SHP77 treated with DMSO at 0.1 percent for 48 hours (cell line): ENCODE data around the gene GPR171.
"Not testable (repeated sequence)": the region's sequence is repeated elsewhere in the genome, so short reads cannot be mapped to it uniquely, and the experiment has no call there.

Experiments used
- DNase-seq: peaks from one replicate; lab custom pipeline; 2025; lab: John Stamatoyannopoulos, UW

GPR171 gene, protein sequence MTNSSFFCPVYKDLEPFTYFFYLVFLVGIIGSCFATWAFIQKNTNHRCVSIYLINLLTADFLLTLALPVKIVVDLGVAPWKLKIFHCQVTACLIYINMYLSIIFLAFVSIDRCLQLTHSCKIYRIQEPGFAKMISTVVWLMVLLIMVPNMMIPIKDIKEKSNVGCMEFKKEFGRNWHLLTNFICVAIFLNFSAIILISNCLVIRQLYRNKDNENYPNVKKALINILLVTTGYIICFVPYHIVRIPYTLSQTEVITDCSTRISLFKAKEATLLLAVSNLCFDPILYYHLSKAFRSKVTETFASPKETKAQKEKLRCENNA

DNA sequence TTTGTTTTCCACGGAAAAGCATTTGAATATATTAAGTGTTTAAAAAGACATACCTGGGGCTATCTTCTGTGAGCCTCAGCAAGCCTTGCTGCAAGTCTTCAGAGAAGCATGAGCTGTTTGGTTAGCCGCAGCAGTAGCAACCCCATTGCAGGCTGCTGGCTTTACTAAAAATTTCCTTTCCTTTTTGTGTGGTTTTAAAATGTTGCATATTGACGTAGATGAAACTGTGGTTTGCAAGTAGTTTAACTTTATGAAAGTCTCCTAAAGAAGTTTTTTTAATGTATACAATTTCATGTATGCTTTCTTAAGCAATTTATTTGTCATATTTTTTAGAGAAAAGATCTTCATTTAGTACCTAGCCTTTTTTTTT is at the start of gene GPR171:
TSS of gene GPR171 (minus strand) at position 166 of the 370 bp plus-strand sequence. CDS start 3,830 bp downstream, outside the sequence.
- no peak for DNase-seq

DNA sequence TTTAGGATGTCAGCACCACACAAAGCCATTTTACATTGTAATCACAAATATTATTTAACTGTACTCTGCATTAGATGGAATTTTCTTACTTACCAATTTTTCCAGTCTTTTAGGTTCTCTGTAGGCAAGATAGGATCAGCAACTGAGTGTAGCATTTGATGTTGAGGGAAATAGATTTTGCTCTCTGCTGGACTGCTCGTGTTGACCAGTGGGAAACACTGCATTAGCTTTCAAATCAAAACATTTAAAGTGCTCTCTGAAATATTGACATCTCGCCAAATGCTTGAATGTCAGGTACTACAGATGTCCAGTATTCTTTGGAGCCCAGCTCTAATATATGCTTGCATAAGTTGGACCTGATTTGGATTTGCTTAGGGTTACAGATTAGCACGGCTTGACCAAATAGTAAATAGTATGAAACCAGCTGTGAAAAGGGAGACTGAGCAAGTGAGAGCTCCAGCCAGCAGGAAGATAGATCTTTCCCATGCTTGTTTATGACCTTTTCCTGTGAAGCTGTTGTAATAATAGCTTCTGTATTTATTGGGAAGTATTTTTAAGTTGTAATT is 45.8 kb upstream of the GPR171 start:
- no peak for DNase-seq

DNA sequence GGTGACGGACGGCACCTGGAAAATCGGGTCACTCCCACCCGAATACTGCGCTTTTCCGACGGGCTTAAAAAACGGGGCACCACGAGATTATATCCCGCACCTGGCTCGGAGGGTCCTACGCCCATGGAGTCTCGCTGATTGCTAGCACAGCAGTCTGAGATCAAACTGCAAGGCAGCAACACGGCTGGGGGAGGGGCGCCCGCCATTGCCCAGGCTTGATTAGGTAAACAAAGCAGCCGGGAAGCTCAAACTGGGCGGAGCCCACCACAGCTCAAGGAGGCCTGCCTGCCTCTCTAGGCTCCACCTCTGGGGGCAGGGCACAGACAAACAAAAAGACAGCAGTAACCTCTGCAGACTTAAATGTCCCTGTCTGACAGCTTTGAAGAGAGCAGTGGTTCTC is 39.0 kb upstream of the GPR171 start:
- DNase-seq = not testable (repeated sequence)

DNA sequence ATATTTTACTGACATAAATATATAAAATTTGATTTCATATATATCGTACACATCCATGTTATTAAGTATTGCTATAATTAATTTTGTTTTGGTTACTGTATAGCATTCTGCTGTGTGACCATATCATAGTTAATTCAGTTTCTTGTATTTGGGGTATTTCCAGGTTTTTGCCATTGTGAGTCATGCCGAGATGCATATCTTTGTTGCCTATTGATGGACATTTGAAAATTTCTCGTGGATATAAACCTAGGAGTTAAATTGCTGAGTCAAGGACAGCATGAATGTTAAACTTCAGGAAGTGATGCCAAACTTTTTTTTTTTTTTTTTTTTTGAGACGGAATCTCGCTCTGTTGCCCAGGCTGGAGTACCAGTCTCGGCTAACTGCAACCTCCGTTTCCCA is 33.7 kb upstream of the GPR171 start:
- DNase-seq = no peak

DNA sequence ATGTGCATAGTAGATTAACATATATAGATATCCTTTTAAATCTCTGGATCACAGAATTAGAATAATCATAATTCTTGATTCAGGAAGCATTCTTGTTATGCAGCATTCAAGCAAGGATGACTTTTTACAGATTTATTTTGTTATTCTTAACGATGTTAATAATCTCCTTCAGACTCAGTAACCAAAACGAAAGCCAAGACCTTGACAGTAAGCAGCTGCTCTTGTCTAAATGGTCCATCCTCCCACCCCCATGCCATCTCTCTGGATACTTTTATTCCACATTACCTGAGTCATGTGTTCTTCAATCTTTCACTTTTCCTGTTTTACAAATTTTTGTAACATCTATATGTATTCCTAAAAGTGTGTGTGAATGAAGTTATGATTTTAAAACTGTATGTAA is 33.3 kb upstream of the GPR171 start:
- no peak for DNase-seq

DNA sequence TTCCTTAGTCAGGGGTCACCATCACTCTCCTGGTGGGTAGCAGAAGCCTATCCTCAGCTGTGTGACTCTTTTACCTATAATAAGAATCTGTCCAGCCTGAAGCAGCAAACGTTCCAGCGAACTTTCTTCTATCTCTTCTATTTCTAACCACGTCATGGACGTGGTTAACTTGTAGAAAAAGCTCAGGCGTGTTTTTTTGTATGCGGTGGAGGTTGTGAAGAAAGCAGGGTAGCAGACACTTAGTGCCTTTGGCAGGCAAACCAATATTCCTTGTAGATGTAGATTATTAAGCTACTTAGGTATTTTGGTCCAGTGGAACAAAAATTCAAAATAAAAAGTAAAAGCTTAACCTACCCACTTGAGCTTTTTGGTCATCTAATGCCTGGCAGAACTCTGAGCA is 31.8 kb upstream of the GPR171 start:
- no peak for DNase-seq

DNA sequence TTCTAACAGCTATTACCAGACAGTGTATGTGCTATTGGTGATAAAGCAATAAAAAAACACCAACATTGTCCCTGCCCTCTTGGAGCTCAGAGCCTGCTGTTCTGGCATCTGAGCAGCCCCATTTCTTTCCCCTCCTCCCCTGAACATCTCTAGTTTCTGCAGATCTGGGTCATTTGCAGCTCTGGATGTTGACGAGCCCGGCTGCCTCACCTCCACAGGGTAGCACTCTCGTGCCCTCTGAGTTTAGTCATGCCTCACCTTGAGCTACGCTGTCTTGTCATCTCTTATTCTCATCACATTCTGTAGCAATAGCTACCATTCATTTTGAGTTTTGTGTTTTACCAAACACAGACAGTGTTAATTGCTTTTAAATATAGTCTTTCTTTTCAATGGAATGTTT is 30.0 kb upstream of the GPR171 start:
- no peak for DNase-seq

DNA sequence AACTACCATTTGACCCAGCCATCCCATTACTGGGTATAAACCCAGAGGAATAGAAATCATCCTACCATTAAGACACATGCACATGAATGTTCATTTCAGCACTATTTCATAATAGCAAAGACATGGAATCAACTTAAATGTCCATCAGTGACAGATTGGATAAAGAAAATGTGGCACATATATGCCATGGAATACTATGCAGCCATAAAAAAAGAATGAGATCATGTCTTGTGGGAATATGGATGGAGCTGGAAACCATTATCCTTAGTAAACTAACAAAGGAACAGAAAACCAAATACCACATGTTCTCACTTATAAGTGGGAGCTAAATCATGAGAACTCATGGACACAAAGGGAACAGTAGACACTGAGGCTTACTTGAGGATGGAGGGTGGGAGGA is 29.4 kb upstream of the GPR171 start:
- DNase-seq = not testable (repeated sequence)

DNA sequence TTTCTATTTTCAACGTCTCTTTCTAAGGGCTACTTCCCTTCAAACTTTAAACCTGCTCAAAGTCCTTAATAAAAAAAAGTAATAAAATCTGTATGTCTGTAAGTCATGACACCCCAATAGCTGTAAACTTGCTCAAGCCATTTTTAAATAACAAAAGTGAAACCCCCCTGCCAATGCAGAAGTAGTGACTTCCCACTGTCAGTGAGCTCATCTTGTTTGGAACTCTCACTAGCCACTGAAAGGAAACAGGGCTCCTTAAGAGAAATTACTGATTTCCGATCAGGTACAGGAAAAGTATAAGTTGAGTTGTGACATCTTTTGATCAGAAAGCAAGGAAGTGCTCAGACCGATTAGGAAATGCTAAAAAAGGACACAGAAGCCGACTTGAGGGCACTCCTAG is 27.6 kb upstream of the GPR171 start:
- DNase-seq = no peak

DNA sequence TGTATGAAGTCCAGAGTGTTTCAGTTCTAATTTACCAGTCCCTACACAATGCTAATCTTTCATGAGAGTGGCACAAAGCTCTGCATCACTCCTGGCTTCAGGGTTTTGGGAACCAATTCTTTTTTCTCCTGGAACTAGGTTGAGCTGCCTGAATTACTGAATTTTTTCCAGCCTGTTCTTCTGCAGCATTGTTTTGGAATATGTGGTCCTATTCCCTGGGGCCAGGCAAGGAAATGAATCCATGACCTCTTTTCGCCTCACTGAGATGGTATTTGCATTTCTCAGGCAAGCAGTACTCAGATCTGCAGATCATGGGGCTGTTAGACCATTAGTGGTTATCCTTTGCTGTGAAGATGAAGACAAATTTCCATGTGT is 25.6 kb upstream of the GPR171 start:
- no peak for DNase-seq

DNA sequence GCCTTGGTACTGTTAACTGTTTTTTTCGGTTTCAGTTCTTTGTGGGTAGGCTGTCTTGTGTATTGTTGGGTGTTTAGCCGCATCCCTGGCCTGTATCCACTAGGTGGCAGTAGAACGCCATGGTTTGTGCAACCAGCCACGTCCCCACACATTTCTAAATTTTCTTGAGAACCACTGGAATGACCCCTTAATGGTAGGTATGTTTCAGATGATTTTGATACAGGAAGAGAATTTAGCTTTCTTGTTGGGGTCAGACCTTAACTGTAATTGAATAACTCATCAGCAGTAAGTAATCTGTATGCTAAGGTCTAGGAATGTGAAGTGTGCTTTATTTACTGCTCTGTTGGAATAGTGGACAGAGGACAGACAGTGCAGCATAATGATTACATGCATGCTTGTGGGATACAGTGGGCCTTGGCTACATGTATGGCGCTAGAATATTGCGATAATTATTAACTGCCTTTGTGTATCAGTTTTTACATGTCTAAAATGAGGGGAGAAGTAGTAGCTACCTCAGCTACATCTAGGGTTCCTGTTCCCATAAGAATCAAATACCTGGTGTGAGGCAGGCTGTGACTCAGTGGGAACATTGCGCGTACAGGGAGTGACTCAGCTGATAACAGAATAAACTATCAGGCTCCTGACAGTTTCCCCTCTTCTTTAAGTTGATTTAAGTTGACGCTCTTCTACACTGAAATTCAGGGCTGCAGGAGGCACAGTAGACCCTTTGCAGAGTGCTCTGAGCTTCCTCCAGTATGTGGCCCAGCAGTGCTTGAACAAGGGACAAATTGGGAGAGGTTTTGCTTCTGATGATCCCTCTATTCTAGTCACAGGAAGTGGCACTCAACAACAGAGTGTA is 25.0 kb upstream of the GPR171 start:
- DNase-seq = no peak

DNA sequence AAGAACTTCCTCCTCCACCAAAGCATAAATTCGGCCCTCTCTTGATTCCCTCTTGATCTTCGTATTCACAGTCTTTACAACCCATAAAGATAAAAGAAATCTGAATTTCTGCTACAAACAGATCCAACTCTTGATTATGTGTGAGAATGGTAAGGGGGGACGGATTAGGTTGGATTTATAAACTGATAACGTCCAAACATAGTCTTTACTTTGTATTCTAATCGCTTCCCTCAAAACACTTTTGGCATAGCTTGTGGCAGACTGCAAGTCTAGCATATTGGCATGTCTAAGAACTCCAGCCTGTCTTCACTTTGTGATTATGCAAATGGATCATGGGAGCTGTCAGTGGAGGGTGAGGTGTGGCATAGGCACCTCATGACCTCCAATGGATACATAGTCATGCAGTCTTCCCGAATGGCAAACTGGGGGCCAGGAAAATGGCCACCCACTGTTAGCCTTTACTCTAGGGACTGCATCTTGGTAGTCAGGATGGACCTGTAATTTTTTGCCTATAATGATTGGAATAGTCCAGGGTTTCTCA is 24.3 kb upstream of the GPR171 start:
- DNase-seq = no peak

DNA sequence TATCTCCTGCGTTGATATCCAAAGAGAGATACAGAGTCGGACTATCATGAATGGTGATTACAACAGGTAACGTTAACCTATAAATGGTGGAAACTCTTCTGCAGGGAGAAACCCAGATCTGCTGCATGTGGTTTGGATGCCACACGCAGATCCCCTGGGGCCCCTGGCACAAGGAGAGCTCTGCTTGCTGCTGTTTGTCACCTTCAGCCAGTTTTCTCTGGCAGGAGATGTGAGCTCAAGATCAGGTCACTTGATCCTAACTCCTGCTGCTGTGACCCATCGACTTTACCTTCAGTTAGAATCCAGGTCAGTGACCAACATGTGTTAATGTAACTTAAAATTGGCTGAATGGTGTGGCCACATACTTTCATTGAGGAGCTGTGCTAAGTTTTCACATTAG is 23.8 kb upstream of the GPR171 start:
- DNase-seq = no peak

DNA sequence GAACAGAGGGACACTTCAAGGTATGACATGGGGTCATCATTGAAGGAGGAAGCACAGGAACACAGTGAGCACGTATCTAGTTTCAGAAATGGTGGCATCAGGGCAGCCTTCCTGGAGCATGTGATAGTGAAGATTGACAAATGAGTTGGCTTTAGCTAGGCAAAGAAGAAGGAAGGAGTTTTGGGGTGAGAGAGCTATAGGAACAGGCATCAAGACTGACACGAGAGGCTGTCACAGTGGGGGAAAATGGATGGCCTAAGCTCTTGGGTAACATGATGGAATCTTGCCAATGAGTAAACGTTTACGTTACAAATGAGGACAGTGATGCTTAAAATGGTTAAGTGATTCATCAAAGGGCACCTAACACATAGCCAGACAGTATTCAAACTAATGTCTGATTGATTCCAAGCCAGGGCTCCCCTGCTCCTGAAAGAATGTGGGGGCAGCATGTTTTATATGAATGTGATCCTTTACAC is 23.1 kb upstream of the GPR171 start:
- no peak for DNase-seq

DNA sequence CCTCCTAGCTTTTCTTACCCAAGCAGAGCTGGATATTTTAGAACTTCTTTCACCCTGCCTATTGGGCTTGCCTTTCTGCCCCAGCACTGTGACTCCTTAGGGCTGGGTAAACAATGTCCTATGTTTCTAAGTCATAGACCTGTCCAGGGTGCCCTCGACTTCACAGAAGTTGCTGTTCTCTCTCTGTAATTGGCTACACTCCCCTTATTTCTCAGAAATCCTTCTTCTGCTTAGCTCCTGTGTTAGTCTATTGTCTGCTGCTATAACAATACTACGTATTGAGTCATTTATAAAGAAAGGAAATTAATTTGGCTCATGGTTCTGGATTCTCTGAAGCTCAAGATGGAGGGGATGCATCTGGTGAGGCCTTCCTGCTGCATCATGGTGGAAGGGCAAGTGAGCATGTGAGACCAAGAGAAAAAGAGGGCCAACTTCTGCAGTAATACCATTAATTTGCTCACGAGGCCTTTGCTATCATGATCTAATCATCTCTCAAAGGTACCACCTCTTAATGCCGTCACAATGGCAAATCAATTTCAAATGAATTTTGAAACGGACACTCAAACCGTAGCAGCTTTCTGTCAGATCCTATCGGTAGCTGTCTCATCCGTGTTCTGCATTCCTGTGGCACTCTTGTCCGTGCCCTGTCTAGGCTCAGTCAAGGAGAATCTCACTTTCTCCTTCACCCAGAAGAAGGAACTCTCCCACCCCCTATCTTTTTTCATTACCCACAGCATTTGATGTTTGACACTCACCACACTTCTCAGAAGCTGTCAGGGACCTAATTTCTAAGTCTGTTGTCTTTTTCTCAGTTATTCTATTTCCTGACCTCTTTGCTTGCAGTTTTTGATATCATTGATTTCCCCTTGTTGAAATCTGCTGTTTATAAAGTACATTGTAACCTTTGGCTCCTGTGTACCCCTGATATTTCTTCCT is 22.3 kb upstream of the GPR171 start:
- DNase-seq = no peak

DNA sequence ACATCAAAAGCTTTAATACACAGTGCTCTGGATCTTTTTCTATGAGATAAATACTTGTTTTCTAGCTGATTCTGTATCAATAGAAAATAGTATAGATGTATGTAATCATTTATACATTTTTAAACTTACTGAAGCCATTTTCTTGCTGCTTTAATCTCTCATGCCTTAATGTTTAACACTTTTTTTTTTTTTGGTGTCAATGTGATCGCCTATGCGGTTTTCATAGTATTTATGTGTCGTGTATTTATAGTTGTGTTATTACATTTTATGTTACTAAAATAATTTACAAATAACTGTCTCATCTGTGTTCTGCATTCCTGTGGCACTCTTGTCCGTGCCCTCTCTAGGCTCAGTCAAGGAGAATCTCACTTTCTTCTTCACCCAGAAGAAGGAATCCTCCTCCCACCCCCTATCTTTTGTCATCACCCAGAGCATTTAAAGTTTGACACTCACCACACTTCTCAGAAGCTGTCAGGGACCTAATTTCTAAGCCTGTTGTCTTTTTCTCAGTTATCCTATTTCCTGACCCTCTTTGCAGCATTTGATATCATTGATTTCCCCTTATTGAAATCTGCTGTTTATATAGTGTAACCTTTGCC is 21.4 kb upstream of the GPR171 start:
- no peak for DNase-seq

DNA sequence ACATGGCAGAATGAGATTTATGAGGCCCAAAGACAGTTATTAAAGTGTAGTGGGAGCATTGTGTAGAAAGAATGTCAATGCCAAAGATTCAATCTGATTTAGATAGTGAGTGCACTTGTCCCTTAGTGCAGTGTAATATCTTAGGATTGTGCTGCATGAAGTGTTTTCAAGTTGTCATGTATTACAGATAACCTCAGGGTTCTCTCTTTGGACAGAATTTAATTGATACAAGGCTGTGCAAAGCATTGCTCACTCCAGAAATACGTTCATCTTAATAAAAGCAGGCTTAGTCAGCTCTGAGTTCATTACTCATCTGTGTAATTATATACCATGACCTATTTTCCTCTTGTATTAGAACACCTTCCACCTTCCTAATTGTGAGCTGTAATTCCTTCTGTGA is 16.0 kb upstream of the GPR171 start:
- no peak for DNase-seq

DNA sequence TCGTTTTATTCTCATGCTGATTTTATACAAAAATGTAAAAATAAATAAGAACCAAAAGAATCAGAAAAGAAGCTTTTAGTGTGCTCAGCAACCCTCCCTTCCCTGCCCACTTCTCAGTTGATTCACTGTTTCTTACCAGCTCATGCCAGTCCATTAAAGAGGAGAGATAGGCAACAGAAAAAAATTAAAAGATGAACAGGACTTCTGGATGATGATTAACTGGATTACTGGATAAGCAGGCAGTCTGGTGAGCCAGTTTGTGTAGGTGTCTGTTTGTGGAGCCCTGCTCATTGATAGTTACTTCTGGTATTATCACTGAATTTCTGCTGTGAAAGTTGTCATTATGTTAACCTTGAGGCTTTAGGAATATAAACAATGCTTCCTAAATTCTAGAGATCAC is 15.1 kb upstream of the GPR171 start:
- DNase-seq = no peak

DNA sequence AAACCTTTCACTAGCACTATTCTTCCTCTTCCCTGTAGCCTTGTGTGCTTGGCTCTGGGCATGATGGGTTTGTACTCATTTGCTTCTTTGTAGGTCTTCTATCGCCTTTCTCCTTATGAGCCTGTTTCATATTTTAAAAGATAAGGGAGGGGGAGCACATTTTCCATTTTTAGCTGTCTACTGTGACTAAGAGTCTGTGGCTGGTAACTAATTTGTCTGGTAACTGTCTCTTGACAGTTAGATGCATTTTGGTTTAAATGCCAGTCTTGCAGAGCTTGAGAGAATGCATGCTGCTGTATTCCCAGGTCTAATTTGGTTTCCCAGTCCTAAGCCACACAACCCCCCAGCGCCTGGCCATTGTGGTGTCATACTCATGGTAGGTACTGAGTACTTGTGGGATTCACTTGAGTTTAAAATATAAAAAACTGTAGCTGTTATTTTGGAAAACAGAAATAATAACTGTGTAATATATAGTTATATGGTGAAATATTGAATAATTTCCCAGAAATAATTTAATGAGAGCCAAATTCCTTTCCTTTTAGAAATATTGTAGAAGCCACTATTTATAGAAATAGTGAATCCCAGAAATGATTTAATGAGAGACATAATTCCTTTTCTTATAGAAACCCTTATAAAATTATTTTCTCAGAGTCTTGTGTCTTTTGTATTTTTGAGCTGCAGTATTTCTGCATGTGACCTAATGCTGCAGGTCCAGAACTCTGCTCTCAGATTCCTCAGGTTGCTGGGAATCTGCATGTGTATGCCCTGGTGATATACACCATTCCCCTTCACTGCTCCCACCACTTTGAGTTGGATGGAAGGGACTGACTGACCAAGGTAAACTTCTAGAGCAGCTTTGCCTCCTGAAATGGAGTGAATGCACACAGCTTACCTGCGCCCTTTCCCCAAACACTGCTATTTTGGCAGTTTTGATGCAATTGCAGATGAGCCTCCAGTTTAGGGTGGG is 13.9 kb upstream of the GPR171 start:
- DNase-seq = no peak

DNA sequence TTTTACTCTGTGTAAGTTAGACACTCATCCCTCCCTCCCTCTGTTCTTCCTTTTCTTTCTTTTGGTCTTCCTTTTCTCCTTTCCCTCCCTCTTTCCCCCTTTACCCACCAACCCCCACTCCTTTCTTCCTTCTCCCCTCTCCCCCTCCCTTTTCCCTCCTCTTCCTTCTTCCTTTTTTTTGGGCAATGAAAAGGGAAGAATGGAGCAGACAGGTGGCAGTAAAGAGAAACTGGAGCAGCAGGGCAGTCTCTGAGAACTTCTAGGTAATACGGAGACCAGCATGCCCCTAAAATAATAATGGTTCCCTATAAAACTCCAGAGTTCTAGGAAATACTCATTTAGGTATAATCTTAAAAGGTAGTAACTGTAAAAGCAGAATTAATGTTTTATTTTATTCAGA is 11.4 kb upstream of the GPR171 start:
- no peak for DNase-seq
